GM18907 (cell line): Measurements from ENCODE around the gene PIK3C2A.
"Not testable (repeated sequence)": the region's sequence is repeated elsewhere in the genome, so short reads cannot be mapped to it uniquely, and the experiment has no call there.

Experiments used
- ATAC-seq: cut with Tn5 transposase; IDR thresholded peaks from one replicate; pipeline ENCODE4 v1.9.1; 2021; ENCODE audit warnings: mild to moderate bottlenecking, moderate library complexity; ENCODE audit not compliant: unreplicated experiment

Gene PIK3C2A

GRCh38 chr11:17207317-17208256 lies at the start of gene PIK3C2A:
PIK3C2A (minus strand) TSS chr11:17207986; CDS start chr11:17169741, 38,245 bp downstream.
- peak; percentile 99 for ATAC-seq

GRCh38 chr11:17257196-17257595 lies 49.4 kb upstream of the PIK3C2A start:
- no peak for ATAC-seq

DNA sequence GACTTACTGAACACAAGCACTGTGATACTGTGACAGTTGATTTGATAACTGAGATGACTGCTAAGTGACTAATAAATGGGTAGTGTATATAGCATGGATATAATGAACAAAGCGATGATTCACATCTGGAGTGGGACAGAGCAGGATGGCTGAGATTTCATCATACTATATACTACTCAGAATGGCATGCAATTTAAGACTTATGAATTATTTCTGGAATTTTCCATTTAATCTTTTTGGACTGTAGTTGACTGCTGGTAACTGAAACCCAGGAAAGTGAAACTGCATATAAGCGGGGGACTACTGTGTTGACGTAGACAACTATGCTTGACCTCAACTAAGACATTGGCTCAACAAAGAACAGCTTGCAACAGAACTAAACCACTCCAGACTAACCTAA lies 48.7 kb upstream of the PIK3C2A start:
- no peak for ATAC-seq

DNA sequence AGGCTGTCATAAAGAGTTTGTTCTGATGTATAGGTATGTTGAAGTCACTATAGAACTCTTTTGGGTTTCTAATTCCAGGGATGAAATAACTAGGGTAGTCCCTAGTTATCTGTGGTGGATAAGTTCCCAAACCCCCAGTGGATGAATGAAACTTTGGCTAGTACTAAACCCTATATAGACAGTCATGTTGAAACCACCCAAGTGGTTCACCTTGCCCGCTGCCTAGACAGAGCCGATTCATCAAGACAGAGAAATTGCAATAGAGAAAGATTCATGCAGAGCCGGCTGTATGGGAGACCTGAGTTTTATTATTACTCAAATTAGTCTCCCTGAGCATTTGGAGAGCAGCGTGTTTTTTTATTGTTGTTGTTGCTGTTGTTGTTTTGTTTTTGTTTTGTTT lies 44.9 kb upstream of the PIK3C2A start:
- ATAC-seq: no peak

- no peak for ATAC-seq
These were observed 43.0 kb upstream of the PIK3C2A start for GRCh38 chr11:17250561-17251350.

DNA sequence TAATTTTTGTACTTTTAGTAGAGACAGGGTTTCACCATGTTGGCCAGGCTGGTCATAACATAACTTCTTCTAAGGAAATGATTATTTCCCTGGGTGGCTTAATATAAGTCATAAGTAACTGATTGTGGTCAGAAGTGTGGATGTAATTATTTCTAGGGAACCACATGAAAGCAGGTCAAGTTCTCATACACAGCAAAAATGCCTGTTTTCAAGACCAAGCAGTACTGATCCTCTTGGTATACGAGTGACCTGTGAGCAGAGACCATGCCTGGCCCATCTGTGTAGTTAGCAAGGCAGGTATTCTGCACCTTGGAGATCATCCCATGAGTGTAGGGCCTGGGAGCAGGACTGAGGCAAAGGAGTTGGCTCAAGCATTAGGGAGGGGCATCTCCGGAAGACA lies 36.3 kb upstream of the PIK3C2A start:
- ATAC-seq: peak; percentile 98

DNA sequence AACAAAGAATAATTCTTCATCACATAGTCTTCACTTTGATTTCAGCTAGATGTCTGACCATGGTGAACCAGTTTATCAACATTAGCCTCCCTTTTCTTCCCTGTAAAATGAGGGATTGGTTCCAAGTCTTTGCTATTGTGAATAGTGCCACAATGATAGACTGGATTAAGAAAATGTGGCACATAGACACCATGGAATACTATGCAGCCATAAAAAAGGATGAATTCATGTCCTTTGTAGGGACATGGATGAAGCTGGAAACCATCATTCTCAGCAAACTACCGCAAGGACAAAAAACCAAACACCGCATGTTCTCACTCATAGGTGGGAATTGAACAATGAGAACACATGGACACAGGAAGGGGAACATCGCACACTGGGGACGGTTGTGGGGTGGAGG lies 35.2 kb upstream of the PIK3C2A start:
- not testable (repeated sequence) for ATAC-seq

- ATAC-seq: no peak
These were observed 33.0 kb upstream of the PIK3C2A start for GRCh38 chr11:17240780-17241179.

GRCh38 chr11:17239927-17240326 lies 32.1 kb upstream of the PIK3C2A start:
- not testable (repeated sequence) for ATAC-seq

GRCh38 chr11:17238377-17238776 lies 30.6 kb upstream of the PIK3C2A start:
- ATAC-seq: no peak

GRCh38 chr11:17233101-17233500 lies 25.3 kb upstream of the PIK3C2A start:
- no peak for ATAC-seq

DNA sequence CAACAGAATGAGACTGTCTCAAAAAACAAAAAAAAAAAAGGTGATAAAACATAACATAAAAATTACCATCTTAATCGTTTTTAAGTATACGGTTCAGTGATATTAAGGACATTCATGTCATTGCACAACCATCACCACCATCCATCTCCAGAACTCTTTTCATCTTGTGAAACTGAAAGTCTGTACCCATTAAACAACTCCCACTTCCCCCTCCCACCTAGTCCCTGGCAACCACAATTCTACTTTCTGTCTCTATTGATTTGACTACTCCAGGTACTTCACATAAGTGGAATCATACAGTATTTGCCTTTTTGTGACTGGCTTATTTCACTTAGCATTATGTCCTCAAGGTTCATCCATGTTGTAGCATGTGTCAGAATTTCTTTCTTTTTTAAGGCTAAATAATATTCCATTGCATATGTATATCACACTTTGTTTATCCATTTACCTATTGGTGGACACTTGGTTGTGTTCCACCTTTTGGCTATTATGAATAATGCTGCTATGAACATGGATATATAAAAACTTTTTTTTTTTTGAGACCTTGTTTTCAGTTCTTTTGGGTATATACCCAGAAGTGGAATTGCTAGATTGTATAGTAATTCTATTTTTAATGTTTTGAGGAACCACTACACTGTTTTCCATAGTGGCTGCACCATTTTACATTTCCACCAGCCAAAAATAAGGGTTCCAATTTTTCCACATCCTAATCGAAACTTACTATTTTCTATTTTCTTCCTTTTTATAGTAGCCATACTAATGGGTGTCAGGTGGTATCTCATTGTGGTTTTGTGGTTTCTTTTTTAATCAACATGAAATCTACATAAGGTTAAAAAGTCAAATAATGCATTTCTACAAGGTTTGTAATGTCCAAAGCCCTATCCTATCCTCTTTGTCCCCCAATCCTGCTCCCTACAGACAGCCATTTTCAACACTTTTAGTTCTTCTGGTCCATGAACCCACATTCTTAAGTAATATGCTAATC lies 23.4 kb upstream of the PIK3C2A start:
- peak; percentile 92 for ATAC-seq

- no peak for ATAC-seq
These were observed 21.8 kb upstream of the PIK3C2A start for GRCh38 chr11:17229481-17230152.

GRCh38 chr11:17228186-17228925 lies 20.6 kb upstream of the PIK3C2A start:
- not testable (repeated sequence) for ATAC-seq

- ATAC-seq: no peak
These were observed 16.9 kb upstream of the PIK3C2A start for GRCh38 chr11:17224727-17225126.

DNA sequence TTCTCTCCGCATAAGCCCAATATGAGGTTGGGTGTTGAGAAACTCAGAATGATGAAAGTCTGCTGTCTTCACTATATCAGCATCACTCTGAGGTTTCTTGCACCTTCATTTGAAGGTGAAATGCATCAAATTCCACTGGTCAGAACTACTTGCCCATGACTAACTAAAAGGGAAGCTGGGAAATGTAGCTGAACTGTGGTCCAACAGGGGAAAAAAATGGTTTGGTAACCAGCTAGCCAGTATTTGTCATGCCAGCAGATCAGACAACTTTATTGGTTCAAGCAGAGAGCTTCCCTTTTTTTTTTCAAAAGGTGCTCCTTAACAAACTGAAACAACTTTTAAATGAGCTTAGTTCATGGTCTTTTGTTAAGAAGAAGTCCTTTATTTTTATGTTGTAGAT lies 14.2 kb upstream of the PIK3C2A start:
- ATAC-seq: no peak

- ATAC-seq: no peak
These were observed 11.2 kb upstream of the PIK3C2A start for GRCh38 chr11:17219016-17219415.

DNA sequence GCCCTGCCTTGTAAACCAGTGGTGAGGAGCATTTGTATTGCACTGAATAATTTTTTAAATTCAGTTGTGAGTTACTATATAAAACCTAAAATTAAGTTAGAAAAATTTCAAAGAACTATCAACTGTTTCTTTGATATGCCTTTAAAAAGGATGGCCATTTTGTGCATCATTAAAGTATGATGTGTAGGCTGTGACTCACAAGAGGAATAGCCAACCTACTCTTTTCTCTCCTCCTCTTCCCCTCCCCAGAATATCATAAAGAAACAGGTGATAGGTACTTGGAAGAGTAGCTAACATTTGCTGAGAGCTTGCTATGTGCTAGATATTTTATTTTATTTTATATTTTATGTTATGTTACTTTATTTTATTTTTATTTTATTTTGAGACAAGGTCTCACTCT lies 10.6 kb upstream of the PIK3C2A start:
- ATAC-seq: no peak

DNA sequence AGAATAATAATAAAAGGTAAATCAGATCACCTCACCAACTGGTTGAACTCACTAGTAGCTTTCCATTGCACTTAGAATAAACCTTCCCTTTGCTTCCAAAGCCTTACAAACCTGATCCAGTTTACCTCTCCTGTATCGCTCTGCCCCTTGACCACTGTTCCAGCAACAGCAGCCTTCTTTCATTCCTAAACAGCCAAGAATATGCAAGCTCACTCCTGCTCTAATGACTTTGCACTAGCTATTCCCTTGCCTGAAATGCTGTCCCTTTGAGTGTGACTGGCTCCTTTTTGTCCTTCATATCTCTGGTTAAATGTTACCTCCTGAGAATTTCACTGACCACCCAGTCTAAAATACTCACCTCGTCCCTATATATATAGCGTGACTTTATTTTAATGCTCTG lies 9.6 kb upstream of the PIK3C2A start:
- no peak for ATAC-seq
